Small intestine (tissue), 7 donors: Measurements from ENCODE around the gene GSE1. TPM values are rescaled to one million over a fixed set of nuclear protein-coding genes. Genes with fewer than 3 reads are reported as not detected.
A peak's percentile ranks its signal among the peaks of the same experiment; 100 is the strongest.

ENCODE experiments used
- DNase-seq, 2 donors: peaks; one replicate each; pipeline versions ENCODE4 v3.0.0 to v3.0.0-alpha.2; 2013
- FAIRE-seq: peaks from 2 replicates; lab custom pipeline; 2012; peaks lifted over from hg19 to GRCh38; lab: Jason Lieb, UNC
- H3K27ac ChIP-seq, 3 donors: one replicate each; pipeline ENCODE4 v1.5.1; 2013; ENCODE audit warnings: low read length in 2 of 3, mild to moderate bottlenecking in 2 of 3, control low read depth in 1 of 3, inconsistent platforms in 1 of 3, low read depth in 1 of 3, moderate library complexity in 1 of 3
- H3K27me3 ChIP-seq, 3 donors: one replicate each; pipeline ENCODE4 v1.6.1; 2013; ENCODE audit warnings: low read length in 3 of 3, inconsistent platforms in 1 of 3; ENCODE audit not compliant: control insufficient read depth in 3 of 3, insufficient read depth in 3 of 3
- H3K36me3 ChIP-seq, 3 donors: one replicate each; pipeline ENCODE4 v1.6.1; 2013; ENCODE audit warnings: low read length in 3 of 3, inconsistent platforms in 1 of 3, low read depth in 1 of 3, mild to moderate bottlenecking in 1 of 3, moderate library complexity in 1 of 3; ENCODE audit not compliant: control insufficient read depth in 3 of 3, insufficient read depth in 2 of 3
- H3K4me1 ChIP-seq, 3 donors: one replicate each; pipeline ENCODE4 v1.6.1; 2013; ENCODE audit warnings: low read length in 2 of 3, inconsistent platforms in 1 of 3, low read depth in 1 of 3, mild to moderate bottlenecking in 1 of 3, moderate library complexity in 1 of 3; ENCODE audit not compliant: control insufficient read depth in 3 of 3, insufficient read depth in 2 of 3
- H3K4me3 ChIP-seq, 3 donors: one replicate each; pipeline ENCODE4 v1.5.1; 2013; ENCODE audit warnings: low read length in 3 of 3, control low read depth in 1 of 3, inconsistent platforms in 1 of 3, low read depth in 1 of 3, mild to moderate bottlenecking in 1 of 3, moderate library complexity in 1 of 3
- H3K9me3 ChIP-seq, 2 donors: one replicate each; pipeline ENCODE4 v1.6.1; 2013; ENCODE audit warnings: low read depth in 1 of 2, low read length in 1 of 2; ENCODE audit not compliant: control insufficient read depth in 2 of 2, insufficient read depth in 1 of 2
- WGBS, 3 donors: extraction: QIAGEN DNeasy Blood & Tissue Kit; methylation state at CpG; one replicate each; pipeline ENCODE4 v1.1.7; 2013; 5-methylcytosine and 5-hydroxymethylcytosine counted together
- polyA plus RNA-seq, 4 donors: library from polyadenylated mRNA; stranded (reverse) in 3 of 4; unstranded in 1 of 4; fragments of 200-250 nt in 3 of 4; fragments of 120-200 nt in 1 of 4; gene quantifications; one replicate each; pipeline versions ENCODE4 v1.2.1 to v1.2.3, GENCODE V29; 2013
- donor health status: healthy with polysubstance abuse.
- donor health status: control.
- donor health status: control.
- donor health status: Bipolar disorder and iron deficiency.
- donor health status: healthy.

GSE1 gene
- polyA plus RNA-seq, 4 donors: 9.2 to 96.1 (median 17.7) TPM

DNA sequence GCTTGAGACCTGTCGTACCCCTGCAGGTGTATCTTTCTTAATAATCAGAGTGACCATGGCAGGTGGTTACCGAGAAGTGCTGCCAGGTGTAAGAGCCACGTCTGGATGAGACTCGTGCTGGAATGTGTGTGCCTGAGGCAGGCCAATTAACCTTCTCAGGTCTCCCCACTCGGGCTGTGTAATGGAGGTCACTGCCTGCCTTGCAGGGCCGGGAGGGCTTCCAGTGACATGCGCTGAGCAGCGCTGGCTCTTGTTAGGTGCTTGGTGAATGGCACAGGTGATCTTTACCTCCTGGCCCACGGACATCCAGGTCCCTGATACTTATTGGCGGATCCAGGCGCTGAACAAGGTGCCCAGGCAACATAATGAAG lies 4.6 kb upstream of the GSE1 start:
- H3K4me1 ChIP-seq: peaks cover 2 to 53% (median 3%) of the 10 kb centered on the region in 3 donors
- 43 to 78% (median 54%) methylated on average over 11 of the region's 11 CpGs for WGBS, 3 donors
- no peak overlapping the region for H3K4me3 ChIP-seq
- H3K9me3 ChIP-seq: no peaks in the 10 kb centered on the region
- H3K27me3 ChIP-seq: no peaks in the 10 kb centered on the region
- DNase-seq: no peak
- FAIRE-seq: no peak
- H3K36me3 ChIP-seq: peaks cover 0 to 39% (median 0%) of the 10 kb centered on the region in 3 donors
- H3K27ac ChIP-seq: no peak overlapping the region

DNA sequence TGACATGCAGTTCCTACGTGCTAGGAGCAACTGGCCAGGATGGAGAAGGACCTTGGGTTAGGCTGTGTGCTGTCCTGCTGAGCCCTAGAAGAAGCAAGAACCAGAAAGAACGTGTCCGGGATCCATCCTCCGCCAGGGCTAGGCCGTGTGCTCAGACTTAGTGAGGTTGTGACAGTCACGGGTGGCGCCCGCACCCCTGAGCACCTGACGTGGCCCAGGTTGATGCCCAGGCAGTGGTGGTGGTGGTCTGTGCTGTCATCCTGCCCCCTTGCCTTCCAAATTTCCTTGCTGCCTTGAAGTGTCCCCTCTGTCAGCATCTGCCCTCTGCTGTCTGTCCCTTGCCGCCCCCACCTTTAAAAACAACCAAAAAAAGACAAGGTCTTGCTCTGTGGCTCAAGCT lies 4.2 kb upstream of the GSE1 start:
- DNase-seq (no peak), FAIRE-seq (no peak)
- Histone ChIP-seq H3K27ac (no peak overlapping the region), H3K9me3 (no peaks in the 10 kb centered on the region), H3K4me1 (peaks cover 2 to 53% (median 3%) of the 10 kb centered on the region in 3 donors), H3K36me3 (peaks cover 0 to 39% (median 0%) of the 10 kb centered on the region in 3 donors), H3K4me3 (no peak overlapping the region), H3K27me3 (no peaks in the 10 kb centered on the region)
- WGBS, 3 donors: 90 to 93% (median 92%) methylated on average over 10 of the region's 10 CpGs

DNA sequence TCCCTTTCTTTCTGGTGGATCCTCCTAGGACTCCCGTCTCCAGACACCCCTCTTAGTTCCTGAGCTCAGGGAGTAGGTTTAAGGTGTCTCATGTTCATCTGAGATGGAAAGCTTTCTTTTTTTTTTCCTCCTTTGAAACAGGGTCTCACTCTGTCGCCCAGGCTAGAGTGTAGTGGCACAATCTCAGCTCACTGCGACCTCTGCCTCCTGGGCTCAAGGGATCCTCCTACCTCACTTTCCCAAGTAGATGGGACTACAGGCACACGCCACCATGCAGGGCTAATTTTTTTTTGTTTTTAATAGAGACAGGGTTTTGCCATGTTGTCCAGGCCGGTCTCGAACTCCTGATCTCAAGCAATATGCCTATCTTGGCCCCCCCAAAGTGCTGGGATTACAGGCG lies 3.6 kb upstream of the GSE1 start:
- H3K4me1 ChIP-seq: peaks cover 3 to 56% (median 4%) of the 10 kb centered on the region in 3 donors
- peaks cover 0 to 39% (median 0%) of the 10 kb centered on the region in 3 donors for H3K36me3 ChIP-seq
- H3K4me3 ChIP-seq: no peak overlapping the region
- FAIRE-seq (no peak), DNase-seq (no peak)
- no peaks in the 10 kb centered on the region for H3K9me3 ChIP-seq
- WGBS, 3 donors: 91 to 97% (median 95%) methylated on average over 7 of the region's 7 CpGs
- H3K27ac ChIP-seq: no peak overlapping the region
- no peaks in the 10 kb centered on the region for H3K27me3 ChIP-seq

DNA sequence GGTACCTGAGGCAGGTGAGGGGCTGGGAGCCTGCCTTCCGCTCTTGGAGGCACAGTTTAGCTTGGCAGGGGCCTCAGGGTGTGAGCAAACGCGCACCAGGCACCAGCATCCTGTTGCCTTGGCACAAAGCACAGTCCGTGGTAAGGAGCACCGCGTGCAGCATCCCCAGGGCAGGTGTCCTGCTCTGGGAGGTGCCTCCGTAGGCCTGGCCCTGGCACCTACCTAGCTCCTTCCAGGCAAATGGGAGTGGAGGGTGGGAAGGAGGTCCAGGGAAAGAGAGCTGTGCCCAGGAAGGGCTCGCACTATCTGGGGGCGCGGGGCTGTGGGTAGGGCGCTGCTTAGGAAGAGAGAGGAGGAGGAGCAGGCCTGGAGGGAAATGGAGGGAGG lies 3.1 kb upstream of the GSE1 start:
- H3K27ac ChIP-seq: peak overlapping the region in 1 of 3 donors; percentile 23
- peaks cover 0 to 37% (median 0%) of the 10 kb centered on the region in 3 donors for H3K36me3 ChIP-seq
- H3K9me3 ChIP-seq: no peaks in the 10 kb centered on the region
- peaks cover 3 to 60% (median 4%) of the 10 kb centered on the region in 3 donors for H3K4me1 ChIP-seq
- 27 to 32% (median 31%) methylated on average over 11 of the region's 11 CpGs for WGBS, 3 donors
- FAIRE-seq: no peak
- H3K27me3 ChIP-seq: no peaks in the 10 kb centered on the region
- no peak overlapping the region for H3K4me3 ChIP-seq
- DNase-seq: no peak

DNA sequence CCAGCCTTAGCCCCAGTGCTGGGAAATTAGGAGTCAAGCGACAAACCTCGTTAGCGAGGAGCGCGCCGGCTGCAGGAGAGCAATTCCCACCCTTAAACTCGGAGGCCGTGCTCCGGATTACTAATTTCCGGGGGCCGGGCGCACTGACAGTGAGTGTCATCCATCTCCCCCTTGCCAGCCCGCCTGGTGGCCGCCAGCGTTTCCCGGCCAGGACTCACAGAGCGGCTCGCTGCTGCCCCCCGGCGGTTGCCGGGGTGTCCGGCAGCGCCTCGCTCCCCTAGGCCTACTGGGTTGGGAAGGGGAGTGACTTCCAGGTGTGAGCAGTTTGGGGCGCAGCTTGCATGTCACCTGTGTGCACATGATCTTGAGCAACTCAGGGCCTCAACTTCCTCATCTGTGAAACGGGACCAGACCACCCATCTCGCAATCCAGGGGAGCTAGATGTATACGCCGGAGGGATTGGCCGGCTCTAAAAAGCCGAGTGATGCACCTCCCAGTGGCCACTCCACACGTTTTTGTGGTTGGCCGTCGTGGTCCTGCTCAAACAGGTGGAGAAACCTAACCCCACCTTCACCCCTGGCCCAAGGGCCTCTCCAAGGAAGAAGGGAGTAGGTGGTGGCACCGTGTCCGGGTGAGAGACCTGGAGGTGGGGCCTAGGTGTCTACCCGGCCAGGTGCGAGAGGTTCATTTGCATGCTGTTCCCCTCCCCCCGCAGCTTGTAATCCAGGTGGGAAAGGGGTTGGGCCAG lies 2.5 kb upstream of the GSE1 start:
- 1 to 3% (median 3%) methylated on average over 35 to 39 of the region's 39 CpGs for WGBS, 3 donors
- H3K4me1 ChIP-seq: peaks cover 4 to 60% (median 5%) of the 10 kb centered on the region in 3 donors
- no peaks in the 10 kb centered on the region for H3K27me3 ChIP-seq
- H3K36me3 ChIP-seq: peaks cover 0 to 38% (median 0%) of the 10 kb centered on the region in 3 donors
- H3K9me3 ChIP-seq: no peaks in the 10 kb centered on the region
- peak; percentile 82 to 91 for DNase-seq
- FAIRE-seq: no peak
- H3K27ac ChIP-seq: peak overlapping the region in 2 of 3 donors; percentile 68 to 89
- H3K4me3 ChIP-seq: peak overlapping the region in 1 of 3 donors; percentile 90

DNA sequence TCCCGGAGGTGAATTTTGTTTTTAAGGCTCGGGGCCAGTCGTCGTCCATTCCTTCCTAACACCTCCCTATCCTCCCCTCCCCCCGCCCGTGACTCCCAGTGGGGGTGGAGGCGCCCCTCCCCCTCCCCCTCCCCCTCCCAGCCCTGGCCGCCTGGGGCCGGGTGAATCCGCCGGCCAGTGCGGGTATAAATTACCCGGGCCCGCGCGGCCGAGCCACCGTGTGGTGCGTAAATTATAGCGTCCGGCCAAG lies 2.0 kb upstream of the GSE1 start:
- DNase-seq (no peak), FAIRE-seq (no peak)
- Histone ChIP-seq H3K4me1 (peaks cover 9 to 61% (median 10%) of the 10 kb centered on the region in 3 donors), H3K9me3 (no peaks in the 10 kb centered on the region), H3K27me3 (no peaks in the 10 kb centered on the region), H3K27ac (peak overlapping the region; percentile 88 to 90 (median 89)), H3K4me3 (peak overlapping the region; percentile 43 to 90 (median 51)), H3K36me3 (peaks cover 0 to 38% (median 0%) of the 10 kb centered on the region in 3 donors)
- 0 to 2% (median 2%) methylated on average over 13 to 21 of the region's 21 CpGs for WGBS, 3 donors

DNA sequence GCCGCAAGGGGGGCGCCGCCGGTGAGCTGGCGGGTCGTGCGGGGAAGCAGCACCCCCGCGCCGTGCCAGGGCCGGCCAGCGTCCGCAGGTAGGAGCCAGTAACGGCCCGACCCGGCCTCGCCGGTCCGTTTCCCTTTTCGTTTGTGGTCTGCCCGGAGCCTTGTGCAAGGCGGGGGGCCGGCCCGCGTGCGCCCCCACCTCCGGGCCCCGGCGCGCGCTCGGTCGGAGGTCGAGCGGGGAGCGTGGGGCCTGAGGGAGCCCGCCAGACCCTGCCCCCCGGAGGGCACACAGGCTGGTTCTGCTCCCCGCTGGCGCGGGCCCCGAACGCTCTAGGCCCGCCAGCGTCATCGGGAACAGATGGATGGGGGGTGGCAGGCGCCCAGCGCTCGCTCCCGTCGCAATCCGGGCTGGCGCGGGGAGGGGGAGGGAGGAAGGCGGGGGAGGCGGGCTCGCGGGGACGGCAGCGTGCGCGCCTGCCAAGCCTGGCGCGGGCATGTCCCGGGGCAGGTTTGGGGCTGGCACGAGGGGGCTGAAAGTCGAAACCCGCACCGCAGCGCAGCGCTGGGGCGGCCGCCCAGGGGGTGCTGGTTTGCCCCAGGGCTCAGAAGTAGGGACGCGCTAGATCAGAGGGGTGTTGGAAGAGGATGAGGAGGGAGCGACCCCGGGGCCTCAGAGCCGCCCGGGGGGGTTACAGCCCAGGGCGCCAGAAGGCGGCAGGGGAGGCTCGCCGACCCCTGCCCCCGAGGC lies 1.5 kb upstream of the GSE1 start:
- Histone ChIP-seq H3K4me3 (peak overlapping the region; percentile 43 to 90 (median 51)), H3K4me1 (peaks cover 11 to 61% (median 11%) of the 10 kb centered on the region in 3 donors), H3K9me3 (no peaks in the 10 kb centered on the region), H3K36me3 (peaks cover 0 to 35% (median 0%) of the 10 kb centered on the region in 3 donors), H3K27ac (peak overlapping the region; percentile 88 to 90 (median 89)), H3K27me3 (no peaks in the 10 kb centered on the region)
- WGBS, 3 donors: 1% methylated on average over 52 to 84 of the region's 84 CpGs
- DNase-seq: peak; percentile 68 to 85
- no peak for FAIRE-seq

DNA sequence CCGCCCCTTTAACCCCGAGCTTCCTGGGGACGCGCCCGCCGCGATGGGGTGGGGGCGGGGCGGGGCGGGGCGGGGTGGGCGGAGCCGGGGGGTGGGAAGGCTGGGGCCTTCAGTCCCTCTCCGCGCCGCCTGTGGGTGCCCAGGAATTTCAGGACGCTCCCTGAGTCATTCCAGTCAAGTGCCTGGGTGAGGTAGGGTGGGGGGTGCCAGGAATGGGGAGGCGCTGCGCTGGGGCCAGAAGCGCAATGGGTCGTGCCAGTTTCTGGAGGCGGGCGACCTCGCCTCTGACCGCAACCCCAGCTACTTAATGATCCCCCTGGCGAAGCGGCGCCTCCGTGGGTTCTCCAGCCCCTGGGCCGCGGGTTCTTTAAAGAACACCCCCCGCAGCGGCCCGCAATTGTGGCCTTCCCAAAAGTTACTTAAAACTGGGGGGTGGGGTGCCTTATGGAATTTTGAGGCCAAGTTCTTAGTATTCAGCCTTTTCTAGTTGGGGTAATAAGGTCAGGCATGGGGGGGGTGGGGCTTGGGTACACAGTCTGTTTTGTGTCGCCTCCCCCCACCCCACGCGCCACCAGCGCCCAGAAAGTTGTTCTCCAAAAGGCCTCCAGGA lies 826 bp upstream of the GSE1 start:
- DNase-seq: peak; percentile 82 to 86
- Histone ChIP-seq H3K4me1 (peaks cover 11 to 62% (median 11%) of the 10 kb centered on the region in 3 donors), H3K27me3 (no peaks in the 10 kb centered on the region), H3K27ac (peak overlapping the region; percentile 88 to 93 (median 89)), H3K4me3 (peak overlapping the region; percentile 43 to 90 (median 62)), H3K36me3 (peaks cover 0 to 42% (median 0%) of the 10 kb centered on the region in 3 donors), H3K9me3 (no peaks in the 10 kb centered on the region)
- no peak for FAIRE-seq
- 0 to 1% (median 1%) methylated on average over 25 to 38 of the region's 38 CpGs for WGBS, 3 donors
